CD4-positive, alpha-beta T cell treated with Interleukin-10 for 1 hour (primary cell): ENCODE measurements around the gene PIK3CG.
"Not testable (repeated sequence)": the region's sequence is repeated elsewhere in the genome, so short reads cannot be mapped to it uniquely, and the experiment has no call there.

ENCODE experiments used
- DNase-seq: peaks from one replicate; pipeline ENCODE4 v3.0.0-alpha.2; 2020

Gene PIK3CG

GRCh38 chr7:106888204-106888603 is 23.1 kb downstream of the PIK3CG start:
- no peak for DNase-seq

- no peak for DNase-seq
These were observed 25.9 kb downstream of the PIK3CG start for GRCh38 chr7:106890952-106891351.

- no peak for DNase-seq
These were observed 26.7 kb downstream of the PIK3CG start for GRCh38 chr7:106891548-106892410.

GRCh38 chr7:106893591-106893990 is 28.5 kb downstream of the PIK3CG start:
- no peak for DNase-seq

- DNase-seq, result peak; percentile 12
These were observed 30.3 kb downstream of the PIK3CG start for GRCh38 chr7:106895246-106895864.

GRCh38 chr7:106896231-106896630 is 31.1 kb downstream of the PIK3CG start:
- DNase-seq, result no peak

GRCh38 chr7:106897553-106897952 is 32.5 kb downstream of the PIK3CG start:
- DNase-seq, result not testable (repeated sequence)

- DNase-seq, result not testable (repeated sequence)
These were observed 33.9 kb downstream of the PIK3CG start for GRCh38 chr7:106898967-106899366.

GRCh38 chr7:106901828-106902441 is 36.9 kb downstream of the PIK3CG start:
- no peak for DNase-seq

GRCh38 chr7:106905734-106906133 is 40.7 kb downstream of the PIK3CG start:
- no peak for DNase-seq

- DNase-seq, result no peak
These were observed 46.9 kb downstream of the PIK3CG start for GRCh38 chr7:106911959-106912358.

GRCh38 chr7:106914018-106914607 is 49.0 kb downstream of the PIK3CG start:
- no peak for DNase-seq

GRCh38 chr7:106915407-106915806 is 50.3 kb downstream of the PIK3CG start:
- DNase-seq, result no peak

- no peak for DNase-seq
These were observed 50.8 kb downstream of the PIK3CG start for GRCh38 chr7:106915873-106916272.

GRCh38 chr7:106916679-106917078 is 51.6 kb downstream of the PIK3CG start:
- DNase-seq, result no peak

GRCh38 chr7:106918991-106919390 is 53.9 kb downstream of the PIK3CG start:
- DNase-seq, result no peak

- DNase-seq, result not testable (repeated sequence)
These were observed 59.4 kb downstream of the PIK3CG start for GRCh38 chr7:106924468-106924867.

- DNase-seq, result no peak
These were observed 61.8 kb downstream of the PIK3CG start for GRCh38 chr7:106926892-106927291.

- DNase-seq, result no peak
These were observed 62.5 kb downstream of the PIK3CG start for GRCh38 chr7:106927536-106927935.

- DNase-seq, result not testable (repeated sequence)
These were observed 64.5 kb downstream of the PIK3CG start for GRCh38 chr7:106929616-106930015.

GRCh38 chr7:106936236-106936635 is 71.2 kb downstream of the PIK3CG start:
- DNase-seq, result no peak

GRCh38 chr7:106938122-106938521 is 73.0 kb downstream of the PIK3CG start:
- DNase-seq, result not testable (repeated sequence)

GRCh38 chr7:106938803-106939202 is 73.7 kb downstream of the PIK3CG start:
- no peak for DNase-seq
